ENCODE results near the gene FMOD. TPM values are rescaled to one million over a fixed set of nuclear protein-coding genes. Genes with fewer than 3 reads are reported as not detected.

Gene FMOD
- total RNA-seq, 1 experiment from 2014 or later: not detected

- no peak for DNase-seq
- H3K79me2 ChIP-seq (ENCODE audit: low read length): no peaks in the 10 kb centered on the region
- intact Hi-C loops (cut with micrococcal nuclease): no loop called here
- no peaks in the 10 kb centered on the region for H4K20me1 ChIP-seq (ENCODE audit: low read length)
- H3K4me2 ChIP-seq (ENCODE audit: low read length): no peak overlapping the region
- TF ChIP-seq EZH2phosphoT487 (IDR thresholded peaks at IDR 0.05; ENCODE audit: borderline replicate concordance, low read length) (no peak), EZH2 (IDR thresholded peaks at IDR 0.05; ENCODE audit: low read length, unreplicated experiment) (no peak)
- TF ChIP-seq, protein P1, sequence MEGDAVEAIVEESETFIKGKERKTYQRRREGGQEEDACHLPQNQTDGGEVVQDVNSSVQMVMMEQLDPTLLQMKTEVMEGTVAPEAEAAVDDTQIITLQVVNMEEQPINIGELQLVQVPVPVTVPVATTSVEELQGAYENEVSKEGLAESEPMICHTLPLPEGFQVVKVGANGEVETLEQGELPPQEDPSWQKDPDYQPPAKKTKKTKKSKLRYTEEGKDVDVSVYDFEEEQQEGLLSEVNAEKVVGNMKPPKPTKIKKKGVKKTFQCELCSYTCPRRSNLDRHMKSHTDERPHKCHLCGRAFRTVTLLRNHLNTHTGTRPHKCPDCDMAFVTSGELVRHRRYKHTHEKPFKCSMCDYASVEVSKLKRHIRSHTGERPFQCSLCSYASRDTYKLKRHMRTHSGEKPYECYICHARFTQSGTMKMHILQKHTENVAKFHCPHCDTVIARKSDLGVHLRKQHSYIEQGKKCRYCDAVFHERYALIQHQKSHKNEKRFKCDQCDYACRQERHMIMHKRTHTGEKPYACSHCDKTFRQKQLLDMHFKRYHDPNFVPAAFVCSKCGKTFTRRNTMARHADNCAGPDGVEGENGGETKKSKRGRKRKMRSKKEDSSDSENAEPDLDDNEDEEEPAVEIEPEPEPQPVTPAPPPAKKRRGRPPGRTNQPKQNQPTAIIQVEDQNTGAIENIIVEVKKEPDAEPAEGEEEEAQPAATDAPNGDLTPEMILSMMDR (conservative IDR thresholded peaks at IDR 0.05; ENCODE audit: low read depth, low read length): no peak
- H3K4me3 ChIP-seq (ENCODE audit: low read length): no peak overlapping the region
- H3K9ac ChIP-seq (ENCODE audit: low read length): no peak overlapping the region
- no peaks in the 10 kb centered on the region for H3K4me1 ChIP-seq (ENCODE audit: insufficient read depth, low read length)
- BruUV-seq (replicated peaks): no TSS peak
- no peaks in the 10 kb centered on the region for H3K9me3 ChIP-seq (ENCODE audit: low read length)
- H3K9me2 ChIP-seq (replicated peaks; ENCODE audit: low read length): no peaks in the 10 kb centered on the region
- no peak overlapping the region for H2AFZ ChIP-seq (ENCODE audit: low read length)
- no peak for ATAC-seq
- no peak overlapping the region for H3K27ac ChIP-seq (ENCODE audit: low read length)
- CTCF ChIA-PET: no interaction called here
- POLR2A ChIA-PET (ENCODE audit: unreplicated experiment): no interaction called here
- no peaks in the 10 kb centered on the region for H3F3A ChIP-seq (ENCODE audit: low read length, unreplicated experiment)
- peaks cover 81% of the 10 kb centered on the region for H3K27me3 ChIP-seq (ENCODE audit: low read length)
- no peaks in the 10 kb centered on the region for H3K36me3 ChIP-seq (ENCODE audit: low read depth, low read length)
These were observed 30.3 kb upstream of the FMOD start for GRCh38 chr1:203381151-203381751.

GRCh38 chr1:203380420-203381150, 29.7 kb upstream of the FMOD start:
- ChIA-PET POLR2A (ENCODE audit: unreplicated experiment) (no interaction called here), CTCF (no interaction called here)
- no peaks in the 10 kb centered on the region for H3K4me1 ChIP-seq (ENCODE audit: insufficient read depth, low read length)
- H3K79me2 ChIP-seq (ENCODE audit: low read length): no peaks in the 10 kb centered on the region
- H3K4me3 ChIP-seq (ENCODE audit: low read length): no peak overlapping the region
- no peaks in the 10 kb centered on the region for H4K20me1 ChIP-seq (ENCODE audit: low read length)
- H3K27ac ChIP-seq (ENCODE audit: low read length): no peak overlapping the region
- H3K27me3 ChIP-seq (ENCODE audit: low read length): peaks cover 86% of the 10 kb centered on the region
- intact Hi-C loops (cut with micrococcal nuclease): no loop called here
- no TSS peak for BruUV-seq (replicated peaks)
- no peak for DNase-seq
- ATAC-seq: no peak
- H3K4me2 ChIP-seq (ENCODE audit: low read length): no peak overlapping the region
- no peaks in the 10 kb centered on the region for H3K36me3 ChIP-seq (ENCODE audit: low read depth, low read length)
- TF ChIP-seq, protein P1 (conservative IDR thresholded peaks at IDR 0.05; ENCODE audit: low read depth, low read length): no peak
- TF ChIP-seq EZH2phosphoT487 (IDR thresholded peaks at IDR 0.05; ENCODE audit: borderline replicate concordance, low read length) (no peak), EZH2 (IDR thresholded peaks at IDR 0.05; ENCODE audit: low read length, unreplicated experiment) (no peak)
- no peak overlapping the region for H3K9ac ChIP-seq (ENCODE audit: low read length)
- H3K9me3 ChIP-seq (ENCODE audit: low read length): no peaks in the 10 kb centered on the region
- no peak overlapping the region for H2AFZ ChIP-seq (ENCODE audit: low read length)
- H3K9me2 ChIP-seq (replicated peaks; ENCODE audit: low read length): no peaks in the 10 kb centered on the region
- H3F3A ChIP-seq (ENCODE audit: low read length, unreplicated experiment): no peaks in the 10 kb centered on the region

- no peak overlapping the region for H3K4me3 ChIP-seq (ENCODE audit: low read length)
- no peaks in the 10 kb centered on the region for H3K4me1 ChIP-seq (ENCODE audit: insufficient read depth, low read length)
- no peaks in the 10 kb centered on the region for H4K20me1 ChIP-seq (ENCODE audit: low read length)
- H2AFZ ChIP-seq (ENCODE audit: low read length): no peak overlapping the region
- H3K27ac ChIP-seq (ENCODE audit: low read length): no peak overlapping the region
- no peak for TF ChIP-seq EZH2phosphoT487 (IDR thresholded peaks at IDR 0.05; ENCODE audit: borderline replicate concordance, low read length)
- TF ChIP-seq EZH2 (IDR thresholded peaks at IDR 0.05; ENCODE audit: low read length, unreplicated experiment): no peak
- TF ChIP-seq, protein P1 (conservative IDR thresholded peaks at IDR 0.05; ENCODE audit: low read depth, low read length): no peak
- H3K4me2 ChIP-seq (ENCODE audit: low read length): no peak overlapping the region
- intact Hi-C loops (cut with micrococcal nuclease): no loop called here
- BruUV-seq (replicated peaks): no TSS peak
- no peaks in the 10 kb centered on the region for H3F3A ChIP-seq (ENCODE audit: low read length, unreplicated experiment)
- ATAC-seq (no peak), DNase-seq (no peak)
- H3K79me2 ChIP-seq (ENCODE audit: low read length): no peaks in the 10 kb centered on the region
- CTCF ChIA-PET: no interaction called here
- H3K9me2 ChIP-seq (replicated peaks; ENCODE audit: low read length): no peaks in the 10 kb centered on the region
- no peaks in the 10 kb centered on the region for H3K9me3 ChIP-seq (ENCODE audit: low read length)
- peaks cover 86% of the 10 kb centered on the region for H3K27me3 ChIP-seq (ENCODE audit: low read length)
- no peak overlapping the region for H3K9ac ChIP-seq (ENCODE audit: low read length)
- H3K36me3 ChIP-seq (ENCODE audit: low read depth, low read length): no peaks in the 10 kb centered on the region
- POLR2A ChIA-PET (ENCODE audit: unreplicated experiment): no interaction called here
These were observed 28.9 kb upstream of the FMOD start for GRCh38 chr1:203379825-203380224.
